ENCODE results near the gene MOBP. TPM values are rescaled to one million over a fixed set of nuclear protein-coding genes. Genes with fewer than 3 reads are reported as not detected.
"Not testable (repeated sequence)": the region's sequence is repeated elsewhere in the genome, so short reads cannot be mapped to it uniquely, and the experiment has no call there.

The MOBP gene
- total RNA-seq, 2 experiments from 2014 or later: not detected

DNA sequence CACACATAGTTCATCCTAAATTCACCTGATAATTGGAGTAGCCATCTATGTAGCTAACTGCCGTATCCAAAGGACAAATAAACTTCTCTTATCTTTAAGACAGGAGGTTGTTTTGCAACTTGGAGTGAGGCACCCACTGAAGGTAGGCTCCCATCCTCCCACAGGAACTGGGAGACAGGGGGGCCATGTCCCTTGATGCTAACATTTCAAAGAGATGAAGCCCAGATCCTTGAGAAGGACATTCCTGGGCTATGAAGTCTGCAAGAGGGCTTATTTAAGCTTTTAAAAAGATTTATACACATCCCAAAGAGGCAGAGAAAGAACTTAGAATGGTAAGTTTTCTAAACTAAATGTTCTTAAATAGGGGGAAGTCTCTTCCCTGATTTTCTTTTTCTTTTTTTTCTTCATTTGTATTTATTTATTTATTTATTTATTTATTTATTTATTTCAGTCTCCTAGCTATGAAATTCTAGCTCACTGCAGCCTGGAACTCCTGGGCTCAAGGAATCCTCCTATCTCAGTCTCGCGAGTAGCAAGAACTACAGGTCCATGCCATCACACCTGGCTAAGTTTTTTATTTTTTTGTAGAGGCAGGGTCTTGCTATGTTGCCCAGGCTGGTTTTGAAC is 12.8 kb upstream of the MOBP start:
- ATAC-seq (no peak), DNase-seq (no peak)
- Mint-ChIP-seq H3K4me1 (ENCODE audit: low read depth) (no peaks in the 10 kb centered on the region), H3K4me3 (no peak overlapping the region), H3K27me3 (ENCODE audit: low read depth) (peaks cover 18% of the 10 kb centered on the region), H3K36me3 (ENCODE audit: low read depth) (no peaks in the 10 kb centered on the region), H3K9me3 (ENCODE audit: insufficient read depth) (no peaks in the 10 kb centered on the region), H3K27ac (no peak overlapping the region)
- ChIA-PET POLR2A (no interaction called here), CTCF (interaction anchor here (1.6 kb wide), 2 partner anchors 9 to 44 kb away, joined by 3 to 6 read pairs; no protein-coding TSS in a partner anchor)

DNA sequence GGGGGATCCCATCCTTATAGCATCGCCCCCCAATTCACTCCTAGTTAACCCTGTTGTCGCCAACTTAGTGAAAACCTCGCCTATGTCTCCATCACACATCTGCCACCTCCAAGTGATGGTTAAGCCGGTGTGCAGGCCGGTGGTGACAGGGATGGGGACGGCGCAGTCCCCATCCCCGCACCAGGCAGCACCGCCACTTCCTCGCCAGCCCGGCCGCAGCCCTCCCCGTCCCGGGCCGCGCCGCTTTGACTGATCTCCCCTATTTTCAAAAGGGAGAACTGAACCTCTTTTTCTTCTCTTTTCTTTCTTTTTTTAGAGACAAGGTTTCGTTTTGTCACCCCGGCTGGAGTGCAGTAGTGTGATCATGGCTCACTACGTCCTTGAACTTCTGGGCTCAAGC is 11.3 kb upstream of the MOBP start:
- no peak overlapping the region for H3K4me3 Mint-ChIP-seq
- POLR2A ChIA-PET: no interaction called here

GRCh38 chr3:39457361-39457760 is 10.1 kb upstream of the MOBP start:
- Mint-ChIP-seq H3K4me3 (no peak overlapping the region), H3K27me3 (ENCODE audit: low read depth) (peaks cover 15% of the 10 kb centered on the region), H3K36me3 (ENCODE audit: low read depth) (no peaks in the 10 kb centered on the region), H3K27ac (no peak overlapping the region), H3K4me1 (ENCODE audit: low read depth) (no peaks in the 10 kb centered on the region), H3K9me3 (ENCODE audit: insufficient read depth) (no peaks in the 10 kb centered on the region)
- CTCF ChIA-PET: interaction anchor here (0.9 to 3.5 kb wide), 2 partner anchors 10 to 11 kb away, joined by 3 to 22 read pairs; no protein-coding TSS in a partner anchor
- ATAC-seq: no peak
- POLR2A ChIA-PET: no interaction called here
- no peak for DNase-seq

More for the DNA sequence above, 11.3 kb upstream of the MOBP start:
- Mint-ChIP-seq H3K27ac (no peak overlapping the region), H3K9me3 (ENCODE audit: insufficient read depth) (no peaks in the 10 kb centered on the region), H3K27me3 (ENCODE audit: low read depth) (peaks cover 15% of the 10 kb centered on the region), H3K4me1 (ENCODE audit: low read depth) (no peaks in the 10 kb centered on the region), H3K36me3 (ENCODE audit: low read depth) (no peaks in the 10 kb centered on the region)
- DNase-seq: no peak
- no peak for ATAC-seq
- CTCF ChIA-PET: interaction anchor here (0.9 kb wide), 1 partner anchor 10 kb away, joined by 3 read pairs; no protein-coding TSS in a partner anchor

GRCh38 chr3:39458579-39458978 is 8.9 kb upstream of the MOBP start:
- H3K4me1 Mint-ChIP-seq (ENCODE audit: low read depth); H3K27ac Mint-ChIP-seq; H3K36me3 Mint-ChIP-seq (ENCODE audit: low read depth); DNase-seq; H3K4me3 Mint-ChIP-seq; H3K9me3 Mint-ChIP-seq (ENCODE audit: insufficient read depth); ATAC-seq; POLR2A ChIA-PET: not testable (repeated sequence)
- peaks cover 18% of the 10 kb centered on the region for H3K27me3 Mint-ChIP-seq (ENCODE audit: low read depth)
- CTCF ChIA-PET: interaction anchor here (1.2 to 3.5 kb wide), 2 partner anchors 12 to 40 kb away, joined by 3 to 22 read pairs; no protein-coding TSS in a partner anchor

GRCh38 chr3:39460677-39461076 is 6.8 kb upstream of the MOBP start:
- Mint-ChIP-seq H3K9me3 (ENCODE audit: insufficient read depth) (no peaks in the 10 kb centered on the region), H3K4me3 (no peak overlapping the region), H3K4me1 (ENCODE audit: low read depth) (no peaks in the 10 kb centered on the region), H3K27ac (no peak overlapping the region), H3K36me3 (ENCODE audit: low read depth) (no peaks in the 10 kb centered on the region), H3K27me3 (ENCODE audit: low read depth) (peaks cover 21% of the 10 kb centered on the region)
- POLR2A ChIA-PET: no interaction called here
- CTCF ChIA-PET: interaction anchor here (3.5 kb wide), 1 partner anchor 14 kb away, joined by 22 read pairs; no protein-coding TSS in a partner anchor
- ATAC-seq (no peak), DNase-seq (no peak)

GRCh38 chr3:39463269-39463668 is 4.2 kb upstream of the MOBP start:
- Mint-ChIP-seq H3K4me1 (ENCODE audit: low read depth) (no peaks in the 10 kb centered on the region), H3K36me3 (ENCODE audit: low read depth) (no peaks in the 10 kb centered on the region), H3K27me3 (ENCODE audit: low read depth) (peaks cover 30% of the 10 kb centered on the region), H3K4me3 (no peak overlapping the region), H3K9me3 (ENCODE audit: insufficient read depth) (no peaks in the 10 kb centered on the region), H3K27ac (no peak overlapping the region)
- ATAC-seq (no peak), DNase-seq (no peak)
- ChIA-PET POLR2A (no interaction called here), CTCF (no interaction called here)

DNA sequence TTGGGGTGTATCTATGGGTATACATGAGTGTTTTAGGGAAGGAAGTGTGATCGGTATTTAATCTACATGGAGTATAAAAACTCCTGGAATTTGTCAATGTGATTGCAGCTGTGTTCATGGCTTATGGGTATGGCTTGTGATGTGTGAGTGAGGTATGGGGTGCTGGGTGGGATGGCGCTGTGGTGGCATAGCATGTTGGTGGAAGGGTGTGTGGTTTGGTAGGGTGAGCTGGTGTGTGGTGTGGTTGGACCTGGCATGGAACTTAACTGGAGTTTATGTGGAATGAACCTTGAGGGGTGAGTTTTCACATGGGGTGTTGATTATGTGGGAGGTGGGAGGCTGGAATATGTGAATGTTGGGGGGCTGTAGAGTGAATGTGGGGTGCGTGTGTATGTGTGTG is 492 bp upstream of the MOBP start:
- no peak overlapping the region for H3K4me3 Mint-ChIP-seq
- H3K9me3 Mint-ChIP-seq (ENCODE audit: insufficient read depth): no peaks in the 10 kb centered on the region
- H3K27me3 Mint-ChIP-seq (ENCODE audit: low read depth): peaks cover 29% of the 10 kb centered on the region
- H3K36me3 Mint-ChIP-seq (ENCODE audit: low read depth): no peaks in the 10 kb centered on the region
- ChIA-PET POLR2A (no interaction called here), CTCF (interaction anchor here (1.5 kb wide), 1 partner anchor 18 kb away, joined by 4 read pairs; no protein-coding TSS in a partner anchor)
- ATAC-seq: no peak
- no peak overlapping the region for H3K27ac Mint-ChIP-seq
- DNase-seq: no peak
- H3K4me1 Mint-ChIP-seq (ENCODE audit: low read depth): no peaks in the 10 kb centered on the region

DNA sequence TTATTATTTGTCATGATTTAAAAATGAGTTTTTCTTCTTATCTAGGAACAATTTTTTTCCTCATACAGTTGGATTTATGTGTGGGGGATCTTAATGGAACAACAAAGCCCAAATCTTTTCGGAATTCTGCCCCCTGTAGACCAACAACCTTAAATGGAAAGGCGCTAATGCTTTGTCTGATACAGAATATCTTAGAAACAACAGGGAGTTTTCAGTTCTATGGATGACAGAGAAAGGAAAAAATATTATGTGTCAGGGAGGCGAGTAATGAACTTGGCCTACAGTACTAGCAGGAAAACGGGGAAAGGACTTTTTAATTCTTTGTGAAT is 592 bp downstream of the MOBP start:
- CTCF ChIA-PET: interaction anchor here (1.5 kb wide), 1 partner anchor 19 kb away, joined by 4 read pairs; no protein-coding TSS in a partner anchor

DNA sequence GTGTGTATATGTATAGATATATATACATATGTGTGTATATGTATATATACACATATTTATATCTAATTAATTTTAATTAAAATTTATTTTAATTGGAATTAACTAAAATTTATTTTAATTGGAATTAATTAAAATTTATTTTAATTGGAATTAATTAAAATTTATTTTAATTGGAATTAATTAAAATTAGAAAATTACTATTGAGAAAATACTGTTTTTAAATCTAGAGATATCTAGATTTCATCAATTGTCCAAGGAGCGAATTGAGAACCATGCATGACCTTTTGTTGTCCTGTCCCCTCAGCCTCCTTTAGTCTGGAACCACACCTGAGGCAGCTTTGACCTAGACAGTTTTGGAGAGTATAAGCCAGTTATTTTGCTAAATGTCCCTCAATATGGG is 1.8 kb downstream of the MOBP start:
- no peak for DNase-seq
- Mint-ChIP-seq H3K4me1 (ENCODE audit: low read depth) (no peaks in the 10 kb centered on the region), H3K27ac (no peak overlapping the region), H3K27me3 (ENCODE audit: low read depth) (peaks cover 26% of the 10 kb centered on the region), H3K36me3 (ENCODE audit: low read depth) (no peaks in the 10 kb centered on the region), H3K4me3 (no peak overlapping the region), H3K9me3 (ENCODE audit: insufficient read depth) (no peaks in the 10 kb centered on the region)
- no peak for ATAC-seq
- ChIA-PET CTCF (interaction anchor here (1.5 kb wide), 1 partner anchor 29 kb away, joined by 3 read pairs; no protein-coding TSS in a partner anchor), POLR2A (no interaction called here)

More for the DNA sequence above, 592 bp downstream of the MOBP start:
- Mint-ChIP-seq H3K4me1 (ENCODE audit: low read depth) (no peaks in the 10 kb centered on the region), H3K27ac (no peak overlapping the region), H3K9me3 (ENCODE audit: insufficient read depth) (no peaks in the 10 kb centered on the region), H3K36me3 (ENCODE audit: low read depth) (no peaks in the 10 kb centered on the region), H3K27me3 (ENCODE audit: low read depth) (peaks cover 25% of the 10 kb centered on the region), H3K4me3 (no peak overlapping the region)
- DNase-seq: no peak
- no peak for ATAC-seq
- POLR2A ChIA-PET: no interaction called here

DNA sequence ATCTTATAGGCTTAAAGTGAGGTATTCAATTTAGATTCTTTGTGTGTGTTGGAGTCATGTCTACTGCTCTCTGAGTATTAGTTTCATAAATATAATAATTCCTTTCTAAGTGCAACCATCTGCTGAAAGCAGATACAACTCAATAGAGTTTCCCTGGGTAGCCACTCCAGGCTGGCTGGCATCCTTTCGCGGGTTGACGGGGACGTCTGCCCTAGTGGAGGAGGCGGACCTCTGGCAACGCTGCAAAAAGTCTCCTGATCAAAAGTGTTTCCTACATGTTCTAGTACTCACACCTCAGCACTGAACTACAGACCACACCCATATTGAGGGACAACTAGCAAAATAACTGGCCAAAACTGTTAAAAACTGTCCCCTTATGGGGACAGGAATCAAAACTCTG is 2.5 kb downstream of the MOBP start:
- no peak for DNase-seq
- no peak for ATAC-seq
- POLR2A ChIA-PET: no interaction called here
- CTCF ChIA-PET: interaction anchor here (1.5 kb wide), 1 partner anchor 28 kb away, joined by 3 read pairs; no protein-coding TSS in a partner anchor
- no peaks in the 10 kb centered on the region for H3K9me3 Mint-ChIP-seq (ENCODE audit: insufficient read depth)
- H3K36me3 Mint-ChIP-seq (ENCODE audit: low read depth): no peaks in the 10 kb centered on the region
- no peak overlapping the region for H3K4me3 Mint-ChIP-seq
- H3K27me3 Mint-ChIP-seq (ENCODE audit: low read depth): peaks cover 22% of the 10 kb centered on the region
- no peaks in the 10 kb centered on the region for H3K4me1 Mint-ChIP-seq (ENCODE audit: low read depth)
- no peak overlapping the region for H3K27ac Mint-ChIP-seq

DNA sequence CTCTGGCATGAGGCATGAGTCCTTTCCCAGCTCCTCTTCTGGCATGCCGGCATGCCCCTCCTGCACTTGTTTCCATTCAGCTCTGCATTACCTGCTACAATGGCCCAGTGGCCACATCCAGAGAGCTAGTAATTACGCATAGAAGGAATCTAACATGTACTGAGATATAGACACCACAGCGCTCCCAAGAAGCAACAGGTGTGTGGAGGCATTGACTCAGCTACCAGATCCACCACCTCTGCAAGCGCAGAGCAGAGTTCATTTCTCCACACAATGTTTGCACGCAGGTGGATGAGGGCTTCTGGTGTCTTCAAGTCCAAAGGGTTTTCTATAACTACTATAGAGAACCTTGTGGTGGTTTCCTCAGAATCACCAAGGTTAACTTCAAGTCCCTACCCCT is 4.2 kb downstream of the MOBP start:
- ChIA-PET POLR2A (no interaction called here), CTCF (no interaction called here)
- Mint-ChIP-seq H3K36me3 (ENCODE audit: low read depth) (no peaks in the 10 kb centered on the region), H3K27me3 (ENCODE audit: low read depth) (peaks cover 23% of the 10 kb centered on the region), H3K4me3 (no peak overlapping the region), H3K27ac (no peak overlapping the region), H3K9me3 (ENCODE audit: insufficient read depth) (no peaks in the 10 kb centered on the region), H3K4me1 (ENCODE audit: low read depth) (no peaks in the 10 kb centered on the region)
- no peak for ATAC-seq
- no peak for DNase-seq

DNA sequence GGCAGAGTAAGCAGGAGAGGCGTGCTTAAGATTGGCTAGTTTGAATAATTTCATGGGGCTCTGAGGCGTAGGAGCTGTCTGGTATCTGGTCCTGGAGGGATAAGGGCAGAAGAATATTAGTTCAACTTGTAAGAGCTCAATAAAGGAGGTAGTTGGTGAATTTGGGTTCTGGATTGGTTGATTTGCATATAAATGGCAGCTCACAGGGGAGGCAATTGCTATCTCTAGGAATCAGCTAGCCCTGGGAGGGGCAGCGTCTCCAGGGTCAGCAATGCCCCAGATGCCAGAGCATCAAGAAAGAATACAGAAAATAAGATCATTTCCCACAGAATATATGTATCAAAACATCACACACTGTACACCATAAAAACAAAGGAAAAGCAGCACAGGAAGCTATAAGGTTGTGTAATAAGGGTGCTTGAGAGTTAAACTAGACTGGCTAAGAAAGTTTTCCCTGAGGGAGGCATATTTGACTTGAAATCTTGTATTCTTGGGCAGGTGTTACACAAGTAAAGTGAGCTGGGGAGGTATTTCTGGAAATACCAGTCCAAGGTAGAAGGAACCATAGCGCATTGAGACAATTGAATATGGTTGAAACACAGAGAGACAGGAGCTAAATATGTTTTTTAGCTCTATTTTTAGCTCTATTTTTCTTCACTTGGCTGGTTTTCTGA is 6.1 kb downstream of the MOBP start:
- Mint-ChIP-seq H3K9me3 (ENCODE audit: insufficient read depth) (no peaks in the 10 kb centered on the region), H3K27me3 (ENCODE audit: low read depth) (peaks cover 16% of the 10 kb centered on the region), H3K4me1 (ENCODE audit: low read depth) (no peaks in the 10 kb centered on the region), H3K4me3 (no peak overlapping the region), H3K27ac (no peak overlapping the region), H3K36me3 (ENCODE audit: low read depth) (no peaks in the 10 kb centered on the region)
- CTCF ChIA-PET: interaction anchor here (0.6 to 1.9 kb wide), 3 partner anchors 26 to 46 kb away, joined by 3 to 6 read pairs (median 5); no protein-coding TSS in a partner anchor
- DNase-seq (no peak), ATAC-seq (no peak)
- POLR2A ChIA-PET: no interaction called here
